NB4 (cell line): ENCODE measurements around the gene INPP5A.

Experiments used
- MYC ChIP-seq: IDR thresholded peaks from 2 replicates; pipeline ENCODE4 v1.6.1; 2011; ENCODE audit warnings: low read depth, low read length
- POLR2A ChIP-seq: IDR thresholded peaks from 2 replicates; pipeline ENCODE4 v1.6.1; 2011; ENCODE audit warnings: mild to moderate bottlenecking; ENCODE audit not compliant: insufficient read length; ENCODE audit errors: extremely low read depth
- TF ChIP-seq, protein P1 (sequence below): IDR thresholded peaks from one replicate; pipeline ENCODE4 v1.5.1; 2012; ENCODE audit warnings: low read depth, low read length

DNA sequence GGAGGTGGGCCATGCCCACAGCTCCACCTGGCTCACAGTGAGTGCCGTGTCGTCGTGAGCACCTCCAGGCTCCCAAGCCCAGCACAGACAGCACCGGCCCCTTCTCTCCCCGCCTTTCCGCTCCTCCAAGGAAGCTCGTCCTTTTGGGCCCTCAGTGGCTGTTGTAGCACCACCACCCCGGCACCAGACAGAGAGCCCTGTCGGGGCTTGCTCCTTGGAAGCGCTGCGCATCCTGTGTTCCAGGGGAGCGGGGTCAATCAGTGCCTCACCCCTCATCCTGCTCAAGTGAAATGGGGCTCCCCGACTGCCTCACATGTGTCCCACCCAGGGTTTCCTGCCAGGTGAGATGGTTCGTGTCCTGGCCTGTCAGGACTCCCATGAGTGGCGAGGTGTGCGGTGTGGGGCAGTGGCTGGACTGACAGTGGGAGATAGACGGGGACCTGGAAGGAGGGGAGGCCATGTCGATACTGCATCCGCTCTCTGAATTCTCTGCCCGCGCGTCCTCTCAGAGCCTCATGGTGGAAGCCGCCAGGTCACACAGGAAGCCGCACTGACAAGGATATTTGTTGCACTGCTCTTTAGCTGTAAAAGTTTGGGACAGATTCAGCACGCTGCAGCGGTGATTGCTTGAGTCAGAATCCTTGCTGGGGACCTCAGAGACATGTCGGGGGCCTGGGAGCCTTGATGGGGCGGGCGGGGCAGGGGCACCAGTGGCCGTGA, 107.1 kb downstream of the INPP5A start:
- TF ChIP-seq, protein P1, sequence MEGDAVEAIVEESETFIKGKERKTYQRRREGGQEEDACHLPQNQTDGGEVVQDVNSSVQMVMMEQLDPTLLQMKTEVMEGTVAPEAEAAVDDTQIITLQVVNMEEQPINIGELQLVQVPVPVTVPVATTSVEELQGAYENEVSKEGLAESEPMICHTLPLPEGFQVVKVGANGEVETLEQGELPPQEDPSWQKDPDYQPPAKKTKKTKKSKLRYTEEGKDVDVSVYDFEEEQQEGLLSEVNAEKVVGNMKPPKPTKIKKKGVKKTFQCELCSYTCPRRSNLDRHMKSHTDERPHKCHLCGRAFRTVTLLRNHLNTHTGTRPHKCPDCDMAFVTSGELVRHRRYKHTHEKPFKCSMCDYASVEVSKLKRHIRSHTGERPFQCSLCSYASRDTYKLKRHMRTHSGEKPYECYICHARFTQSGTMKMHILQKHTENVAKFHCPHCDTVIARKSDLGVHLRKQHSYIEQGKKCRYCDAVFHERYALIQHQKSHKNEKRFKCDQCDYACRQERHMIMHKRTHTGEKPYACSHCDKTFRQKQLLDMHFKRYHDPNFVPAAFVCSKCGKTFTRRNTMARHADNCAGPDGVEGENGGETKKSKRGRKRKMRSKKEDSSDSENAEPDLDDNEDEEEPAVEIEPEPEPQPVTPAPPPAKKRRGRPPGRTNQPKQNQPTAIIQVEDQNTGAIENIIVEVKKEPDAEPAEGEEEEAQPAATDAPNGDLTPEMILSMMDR: no peak
- TF ChIP-seq POLR2A (no peak), MYC (no peak)
